Measurements from ENCODE around the gene C3orf80. TPM values are rescaled to one million over a fixed set of nuclear protein-coding genes. Genes with fewer than 3 reads are reported as not detected.

Gene C3orf80
- total RNA-seq, 1 experiment from 2014 or later: not detected

Other genes starting within 250 kb of the C3orf80 start
- 3.1 and 5.3 TPM in 2 replicates for gene IL12A, start 236.6 kb upstream of the C3orf80 start, total RNA-seq (2014; rRNA removed; shearing (Covaris generic))
- 15.1 and 20.9 TPM in 2 replicates for gene IFT80, start 173.8 kb downstream of the C3orf80 start, total RNA-seq (2014; rRNA removed; shearing (Covaris generic))
- gene SMC4, start 174.2 kb downstream of the C3orf80 start, total RNA-seq (2014; rRNA removed; shearing (Covaris generic)): 96.9 and 109 TPM in 2 replicates
- gene TRIM59, start 224.4 kb downstream of the C3orf80 start, total RNA-seq (2014; rRNA removed; shearing (Covaris generic)): 20.1 and 20.5 TPM in 2 replicates